NCI-H1417 treated with DMSO at 0.1 percent for 48 hours (cell line): Measurements from ENCODE around the gene SPATA45.
"Not testable (repeated sequence)": the region's sequence is repeated elsewhere in the genome, so short reads cannot be mapped to it uniquely, and the experiment has no call there.

Source experiments
- DNase-seq: peaks from one replicate; lab custom pipeline; 2025; lab: John Stamatoyannopoulos, UW

Gene SPATA45

DNA sequence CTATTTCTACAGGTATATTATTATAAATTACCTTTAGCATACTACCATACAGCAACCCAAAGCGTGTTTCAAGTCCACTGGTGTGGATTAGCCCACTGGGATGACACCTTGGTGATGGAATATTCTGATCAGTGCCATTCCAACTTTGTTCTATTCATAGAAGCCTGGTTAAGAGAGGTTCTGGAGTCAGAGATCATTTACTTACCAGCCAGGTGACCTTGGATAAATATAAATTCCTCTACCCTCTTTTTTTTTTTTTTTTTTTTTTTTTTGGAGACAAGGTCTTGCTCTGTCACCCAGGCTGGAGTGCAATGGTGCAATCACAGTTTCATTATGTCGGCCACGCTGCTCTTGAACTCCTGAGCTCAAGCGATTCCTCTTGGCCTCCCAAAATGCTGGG lies at the start of gene SPATA45:
SPATA45 (minus strand) TSS at position 101 of the 400 bp plus-strand sequence. CDS start 11,500 bp downstream, outside the sequence.
- no peak for DNase-seq

DNA sequence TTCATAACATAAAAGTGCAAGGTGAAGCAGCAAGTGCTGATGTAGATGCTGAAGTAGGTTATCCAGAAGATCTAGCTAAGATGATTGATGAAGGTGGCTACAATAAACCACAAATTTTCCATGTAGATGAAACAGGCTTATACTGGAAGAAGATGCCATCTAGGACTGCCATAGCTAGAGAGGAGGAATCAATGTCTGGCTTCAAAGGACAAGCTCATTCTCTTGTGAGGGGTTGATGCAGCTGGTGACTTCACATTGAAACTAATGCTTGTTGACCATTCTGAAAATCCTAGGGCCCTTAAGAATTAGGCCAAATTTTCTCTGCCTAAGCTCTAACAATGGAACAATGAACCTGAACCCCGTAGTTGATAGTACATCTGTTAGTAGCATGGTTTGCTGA lies 44.7 kb upstream of the SPATA45 start:
- no peak for DNase-seq

DNA sequence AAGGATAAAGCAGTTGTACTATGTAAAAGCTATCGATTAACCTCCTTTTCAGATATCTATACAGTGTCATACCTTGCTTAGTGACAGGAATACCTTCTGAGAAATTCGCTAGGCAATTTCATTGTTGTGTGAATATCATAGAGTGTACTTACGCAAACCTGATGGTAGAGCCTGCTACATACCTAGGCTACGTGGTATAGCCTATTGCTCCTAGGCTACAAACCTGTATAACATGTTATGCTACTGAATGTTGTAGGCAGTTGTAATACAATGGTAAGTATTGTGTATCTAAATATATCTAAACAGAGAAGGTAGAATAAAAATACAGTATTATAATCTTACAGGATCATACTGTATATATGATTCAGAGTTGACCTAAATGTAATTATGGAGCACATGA lies 37.1 kb upstream of the SPATA45 start:
- no peak for DNase-seq

DNA sequence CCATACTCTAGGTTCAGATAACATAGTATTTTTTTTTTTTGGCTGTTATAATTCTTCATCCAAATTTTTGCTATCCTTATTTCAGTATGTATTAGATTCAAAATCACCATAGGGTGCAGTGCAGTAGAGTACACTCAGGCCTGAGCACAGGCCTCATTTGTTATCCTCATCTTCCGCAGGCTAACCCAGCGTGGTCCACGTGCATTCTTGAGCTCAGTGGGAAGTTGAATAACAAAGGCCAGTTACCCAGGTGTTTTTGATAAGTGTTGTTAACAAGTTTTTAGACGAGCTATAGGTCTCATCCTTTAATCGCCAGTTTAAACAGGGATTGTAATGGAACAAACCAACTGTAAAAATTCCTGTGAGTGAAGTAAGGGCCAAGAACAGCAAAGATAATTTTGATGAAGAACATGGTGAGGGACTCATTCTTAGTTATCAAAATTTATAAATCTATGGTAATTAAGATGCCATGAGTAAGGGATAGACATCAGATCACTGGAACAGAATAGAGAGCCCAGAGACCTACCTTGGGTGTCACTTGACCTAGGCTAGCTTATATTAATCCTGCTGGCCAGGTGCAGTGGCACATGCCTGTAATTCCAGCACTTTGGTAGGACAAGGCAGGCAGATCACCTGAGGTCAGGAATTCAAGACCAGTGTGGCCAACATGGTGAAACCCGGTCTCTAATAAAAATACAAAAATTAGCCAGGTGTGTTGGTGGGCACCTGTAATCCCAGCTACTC lies 32.7 kb upstream of the SPATA45 start:
- DNase-seq, result no peak

DNA sequence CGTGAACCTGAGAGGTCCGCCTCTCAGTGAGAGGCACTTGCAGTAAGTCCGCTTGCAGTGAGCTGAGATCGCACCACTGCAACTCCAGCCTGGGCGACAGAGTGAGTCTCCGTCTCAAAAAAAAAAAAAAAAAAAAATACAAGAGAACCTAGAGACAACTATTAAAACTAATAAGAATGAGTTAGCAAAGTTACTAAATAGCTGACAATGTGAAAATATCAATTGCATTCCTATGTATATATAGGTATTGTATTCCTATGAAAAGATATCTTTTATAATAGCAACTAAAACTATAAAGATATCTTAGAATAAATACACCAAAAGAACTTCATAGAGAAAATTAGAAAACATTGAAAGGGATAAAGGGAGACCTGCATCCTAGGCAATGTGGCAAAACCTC lies 31.0 kb upstream of the SPATA45 start:
- no peak for DNase-seq

DNA sequence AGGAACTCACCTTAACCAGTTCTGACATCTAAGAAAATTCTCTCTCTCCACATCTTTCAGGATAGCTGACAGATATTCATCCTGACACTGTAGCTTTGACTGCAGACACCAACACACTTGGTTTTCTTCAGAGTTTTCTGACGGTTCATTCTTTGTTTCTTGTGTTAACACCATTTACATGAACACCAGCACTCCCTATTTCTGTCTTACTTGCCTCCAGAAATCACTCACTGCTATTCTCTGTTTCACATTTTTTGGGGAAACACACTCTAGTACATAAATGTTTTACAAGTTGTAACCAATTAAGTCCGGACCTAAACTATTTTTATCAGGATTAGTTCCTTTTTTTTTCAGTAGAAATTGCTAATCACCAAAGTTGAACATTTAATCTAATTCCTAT lies 26.1 kb upstream of the SPATA45 start:
- DNase-seq, result no peak

DNA sequence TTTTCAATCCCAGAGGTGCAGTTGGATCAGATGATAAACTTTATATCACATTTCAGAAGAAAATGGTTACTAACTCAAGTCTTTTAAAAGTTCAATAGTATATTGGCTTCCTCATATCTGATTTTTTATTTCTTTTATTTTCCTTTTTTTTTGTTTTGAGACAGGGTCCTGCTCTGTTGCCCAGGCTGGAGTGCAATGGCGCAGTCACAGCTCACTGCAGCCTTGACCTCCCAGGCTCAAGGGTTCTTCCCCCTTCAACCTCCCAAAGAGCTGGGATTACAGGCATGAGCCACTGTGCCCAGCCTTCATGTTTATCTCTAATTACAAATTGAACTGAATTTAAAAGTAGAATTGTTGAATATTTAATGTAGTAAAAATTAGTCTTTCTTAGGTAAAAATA lies 24.5 kb upstream of the SPATA45 start:
- no peak for DNase-seq

DNA sequence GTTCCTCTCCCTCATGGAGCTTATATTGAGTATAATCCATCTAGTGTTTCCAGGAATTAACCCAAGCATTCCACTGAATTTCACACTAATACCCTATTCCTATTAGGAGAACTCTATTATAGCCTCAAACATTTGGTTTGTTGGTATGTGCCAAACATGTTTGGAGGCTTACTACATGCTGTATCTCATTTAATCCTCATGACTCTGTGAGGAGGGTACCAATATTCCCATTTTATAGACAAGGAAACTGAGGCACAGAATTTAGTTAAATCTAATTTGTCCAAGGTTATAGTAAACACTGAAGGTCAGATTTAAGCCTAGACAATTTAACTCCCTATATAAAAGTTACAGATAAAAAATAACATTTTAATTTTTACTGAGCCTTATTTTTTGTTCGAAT lies 19.7 kb upstream of the SPATA45 start:
- no peak for DNase-seq

DNA sequence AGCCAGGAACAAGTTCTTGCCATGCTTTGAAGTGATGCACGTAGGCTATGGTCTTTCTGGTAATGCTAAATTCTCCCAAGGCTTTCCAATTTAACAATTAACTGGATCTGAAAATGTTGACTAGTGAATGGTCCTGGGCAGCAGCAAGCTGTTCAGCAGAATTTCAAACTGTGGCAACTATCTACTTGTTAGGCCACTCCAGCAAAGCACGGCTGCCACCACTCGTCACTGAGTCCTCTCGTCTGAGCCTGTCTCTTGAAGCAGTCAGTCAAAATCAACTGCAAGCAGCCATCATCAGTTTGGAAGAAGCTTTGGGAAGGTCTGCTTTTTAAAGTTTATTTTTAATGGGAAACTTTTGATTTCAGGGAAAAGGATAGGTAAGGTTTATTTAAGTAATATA lies 16.8 kb upstream of the SPATA45 start:
- DNase-seq, result no peak

DNA sequence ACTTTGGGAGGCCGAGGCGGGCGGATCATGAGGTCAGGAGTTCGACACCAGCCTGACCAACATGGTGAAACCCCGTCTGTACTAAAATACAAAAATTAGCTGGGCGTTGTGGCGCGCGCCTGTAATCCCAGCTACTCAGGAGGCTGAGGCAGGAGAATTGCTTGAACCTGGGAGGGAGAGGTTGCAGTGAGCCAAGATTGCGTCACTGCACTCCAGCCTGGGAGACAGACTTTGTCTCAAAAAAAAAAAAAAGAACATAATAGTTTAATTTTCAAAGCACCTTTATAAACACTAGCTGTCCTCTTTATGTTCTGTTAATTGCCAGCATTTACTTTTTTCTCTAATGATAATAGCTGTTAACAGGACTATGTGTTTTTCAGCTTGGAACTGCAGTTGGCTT lies 15.9 kb upstream of the SPATA45 start:
- not testable (repeated sequence) for DNase-seq

DNA sequence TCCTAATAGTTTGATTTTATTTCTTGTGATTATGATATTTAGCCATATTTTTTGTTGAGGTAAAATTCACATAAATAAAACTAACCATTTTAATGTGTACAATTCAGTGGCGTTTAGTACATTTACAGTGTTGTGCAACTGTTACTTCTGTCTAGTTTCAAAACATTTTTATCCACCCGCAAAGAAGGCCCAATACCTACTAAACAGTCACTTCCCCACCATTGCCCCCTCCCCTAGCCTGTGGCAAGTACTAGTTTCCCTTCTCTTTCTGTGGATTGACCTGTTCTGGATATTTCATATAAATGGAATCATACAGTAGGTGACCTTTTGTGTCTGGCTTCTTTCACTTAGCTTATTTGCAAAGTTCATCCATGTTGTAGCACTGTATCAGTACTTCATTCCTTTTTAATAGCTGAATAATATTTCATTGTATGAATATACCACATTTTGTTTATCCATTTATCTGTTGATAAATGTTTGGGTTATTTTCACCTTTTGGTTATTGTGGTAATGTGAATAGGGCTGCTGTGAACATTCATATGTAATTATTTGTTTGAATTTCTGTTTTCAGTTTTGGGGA lies 14.8 kb upstream of the SPATA45 start:
- no peak for DNase-seq

DNA sequence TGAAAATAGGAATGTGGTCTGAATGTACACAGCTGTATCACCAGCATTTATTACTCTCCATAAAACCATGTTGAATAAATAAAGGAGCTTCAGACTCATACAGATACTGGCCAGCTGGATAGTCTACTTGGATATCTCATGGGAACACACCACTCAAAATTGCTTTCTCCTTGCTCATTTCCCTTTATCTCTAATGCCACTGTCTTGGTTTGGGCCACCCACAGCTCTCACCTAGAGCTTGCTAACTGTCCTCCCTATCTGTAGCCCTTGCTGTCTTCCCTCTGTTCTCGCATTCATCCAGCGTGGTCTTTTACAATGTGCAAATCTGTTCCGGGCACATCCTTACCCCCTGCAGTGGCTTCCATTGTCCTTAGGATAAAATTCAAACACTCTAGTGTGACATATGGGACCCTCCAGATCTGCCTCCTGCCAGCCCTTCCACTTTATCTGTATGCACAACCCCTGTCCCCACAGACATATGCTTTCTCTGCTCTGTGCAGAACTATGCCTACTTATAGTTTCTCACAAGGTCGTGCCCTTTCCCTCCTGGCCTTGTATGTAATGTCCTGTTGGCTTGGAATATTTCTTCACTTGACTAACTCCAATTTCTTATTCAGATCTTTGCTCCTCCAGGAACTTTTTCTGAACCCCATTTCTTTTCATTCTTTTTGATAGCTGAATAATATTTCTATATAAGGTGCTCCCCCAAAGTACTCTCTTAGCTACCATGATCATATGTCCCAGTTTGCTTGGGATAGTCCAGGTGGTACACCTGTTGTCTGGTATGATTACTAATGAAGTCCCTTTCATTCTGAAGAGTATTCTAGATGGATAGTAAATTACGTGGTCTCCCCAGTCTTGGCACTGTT lies 13.5 kb upstream of the SPATA45 start:
- no peak for DNase-seq

DNA sequence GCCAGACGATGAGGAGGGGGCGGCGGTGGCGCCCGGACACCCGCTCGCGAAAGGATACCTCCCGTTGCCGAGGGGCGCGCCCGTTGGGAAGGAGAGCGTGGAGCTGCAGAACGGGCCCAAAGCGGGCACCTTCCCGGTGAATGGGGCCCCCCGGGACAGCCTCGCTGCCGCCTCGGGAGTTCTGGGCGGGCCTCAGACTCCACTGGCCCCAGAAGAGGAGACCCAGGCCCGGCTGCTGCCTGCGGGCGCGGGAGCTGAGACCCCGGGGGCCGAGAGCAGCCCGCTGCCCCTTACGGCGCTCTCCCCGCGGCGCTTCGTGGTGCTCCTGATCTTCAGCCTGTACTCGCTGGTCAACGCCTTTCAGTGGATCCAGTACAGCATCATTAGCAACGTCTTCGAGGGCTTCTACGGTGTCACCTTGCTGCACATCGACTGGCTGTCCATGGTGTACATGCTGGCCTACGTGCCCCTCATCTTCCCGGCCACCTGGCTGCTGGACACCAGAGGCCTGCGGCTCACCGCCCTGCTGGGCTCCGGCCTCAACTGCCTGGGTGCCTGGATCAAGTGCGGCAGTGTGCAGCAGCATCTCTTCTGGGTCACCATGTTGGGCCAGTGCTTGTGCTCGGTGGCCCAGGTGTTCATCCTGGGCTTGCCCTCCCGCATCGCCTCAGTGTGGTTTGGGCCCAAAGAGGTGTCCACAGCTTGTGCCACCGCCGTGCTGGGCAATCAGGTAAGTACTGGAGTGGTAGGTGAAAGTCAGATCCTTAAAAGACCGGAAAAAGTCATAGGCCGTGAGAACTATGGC lies 11.2 kb upstream of the SPATA45 start:
- DNase-seq, result peak; percentile 31

DNA sequence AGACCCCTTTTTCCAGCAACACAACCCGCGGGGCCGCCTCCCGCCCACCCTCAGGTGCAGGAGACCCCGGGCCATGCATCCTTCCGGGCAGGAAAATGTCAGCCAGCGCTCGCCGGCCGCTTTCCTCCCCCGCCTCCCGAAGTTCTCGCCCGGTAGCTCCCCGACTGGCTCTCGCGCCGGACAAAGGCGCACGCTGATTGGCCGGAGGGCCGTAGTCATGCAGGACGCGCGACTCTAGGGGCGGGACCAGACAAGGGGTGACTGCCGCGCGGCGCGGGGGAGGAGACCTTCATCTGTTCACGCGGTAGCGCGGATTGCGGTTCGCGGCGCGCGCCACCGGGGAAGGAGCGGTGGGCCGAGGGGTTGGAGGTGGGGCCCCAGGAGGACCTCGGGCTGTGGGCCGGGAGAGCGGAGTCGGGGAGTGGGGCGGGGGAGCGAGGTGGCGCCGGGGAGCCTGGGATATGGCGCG lies 10.6 kb upstream of the SPATA45 start, which contains the start of gene FLVCR1:
FLVCR1 (plus strand) TSS at position 284 of the 469 bp plus-strand sequence; CDS start at position 462, 178 bp downstream.
- DNase-seq, result peak; percentile 71

DNA sequence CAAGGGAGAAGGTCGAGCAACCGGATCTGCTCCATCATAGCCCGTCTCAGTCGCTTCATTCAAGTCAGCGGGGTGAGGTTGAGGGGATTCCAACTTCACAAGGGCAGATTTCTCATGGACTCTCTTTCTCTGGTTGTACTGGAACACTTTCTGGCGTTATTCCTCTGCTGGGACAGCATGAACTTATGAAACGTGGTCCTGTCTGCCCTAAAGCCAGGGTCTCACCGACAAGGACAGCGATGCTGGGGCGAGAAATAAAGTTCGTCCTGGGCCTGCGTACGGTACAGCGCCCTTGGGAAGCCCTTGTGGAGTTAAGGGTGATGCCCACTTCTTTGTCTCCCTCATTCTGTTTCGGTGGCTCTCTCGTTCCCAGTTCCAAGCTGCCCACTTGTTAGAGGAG lies 9.3 kb upstream of the SPATA45 start:
- no peak for DNase-seq

DNA sequence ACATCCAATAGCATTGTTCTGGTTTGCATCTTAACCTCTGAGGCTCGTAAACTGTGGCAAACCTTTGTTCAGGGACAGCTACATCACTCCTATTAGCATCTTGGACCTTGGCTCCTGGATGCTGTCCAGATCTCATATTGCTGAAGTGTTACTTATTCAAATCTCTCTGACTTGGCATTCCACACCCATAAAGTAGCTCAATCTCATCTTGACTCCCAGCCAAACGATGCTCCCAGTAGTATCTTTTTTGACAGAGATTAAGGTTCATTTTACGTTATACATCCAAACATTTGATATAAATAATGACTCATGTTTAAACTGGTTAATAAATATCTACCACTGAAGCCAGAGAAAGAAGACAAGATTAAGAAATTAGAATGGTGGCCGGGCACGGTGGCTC lies 6.2 kb upstream of the SPATA45 start:
- no peak for DNase-seq

DNA sequence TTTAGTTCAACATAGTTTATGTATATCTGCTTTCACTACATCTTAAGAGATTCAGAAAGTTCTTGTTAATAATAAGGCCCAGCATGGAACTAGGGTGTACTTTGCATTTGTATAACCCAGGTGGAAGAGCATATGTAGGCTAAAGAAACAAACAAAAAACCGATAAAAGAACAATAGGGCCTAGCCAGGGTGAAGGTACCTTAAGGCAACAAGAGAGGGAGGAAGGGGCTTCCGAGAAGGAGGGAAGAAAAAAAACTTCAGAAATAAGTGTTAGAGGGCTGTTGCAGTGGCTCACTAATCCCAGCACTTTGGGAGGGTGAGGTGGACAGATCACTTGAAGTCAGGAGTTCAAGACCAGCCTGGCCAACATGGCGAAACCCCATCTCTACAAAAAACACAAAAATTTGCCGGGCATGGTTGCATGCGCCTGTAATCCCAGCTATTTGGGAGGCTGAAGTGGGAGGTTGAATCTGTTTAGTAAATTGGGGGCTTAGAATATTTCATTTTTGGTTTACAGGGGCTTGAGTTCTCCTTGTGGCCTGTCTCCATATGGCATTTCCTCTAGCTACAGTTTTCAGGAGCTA lies 4.7 kb upstream of the SPATA45 start:
- DNase-seq, result no peak

DNA sequence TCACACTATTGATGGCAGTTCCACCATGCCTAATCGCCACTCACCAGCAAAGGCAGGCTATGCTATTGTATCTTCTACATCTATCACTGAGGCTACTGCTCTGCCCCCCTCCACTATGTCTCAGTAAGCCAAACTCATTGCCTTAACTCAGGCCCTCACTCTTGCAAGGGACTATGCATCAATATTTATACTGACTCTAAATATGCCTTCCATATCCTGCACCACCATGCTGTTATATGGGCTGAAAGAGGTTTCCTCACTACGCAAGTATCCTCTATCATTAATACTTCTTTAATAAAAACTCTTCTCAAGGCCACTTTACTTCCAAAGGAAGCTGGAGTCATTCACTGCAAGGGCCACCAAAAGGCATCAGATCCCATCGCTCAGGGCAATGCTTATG lies 2.9 kb downstream of the SPATA45 start:
- DNase-seq, result not testable (repeated sequence)

DNA sequence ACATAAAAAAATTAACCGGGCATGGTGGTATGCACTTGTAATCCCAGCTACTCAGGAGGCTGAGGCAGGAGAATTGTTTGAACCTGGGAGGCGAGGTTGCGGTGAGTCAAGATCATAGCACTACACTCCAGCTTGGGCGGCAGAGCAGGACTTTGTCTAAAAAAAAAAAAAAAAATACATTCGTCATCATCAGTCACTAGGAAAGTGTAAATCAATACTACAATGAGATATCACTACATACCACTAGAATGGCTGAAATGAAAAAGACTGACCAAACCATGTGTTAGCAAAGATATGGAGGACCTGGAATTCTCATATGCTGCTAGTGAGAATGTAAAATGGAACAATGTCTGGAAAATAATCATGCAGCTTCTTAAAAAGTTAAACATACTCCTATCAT lies 9.3 kb downstream of the SPATA45 start:
- no peak for DNase-seq

DNA sequence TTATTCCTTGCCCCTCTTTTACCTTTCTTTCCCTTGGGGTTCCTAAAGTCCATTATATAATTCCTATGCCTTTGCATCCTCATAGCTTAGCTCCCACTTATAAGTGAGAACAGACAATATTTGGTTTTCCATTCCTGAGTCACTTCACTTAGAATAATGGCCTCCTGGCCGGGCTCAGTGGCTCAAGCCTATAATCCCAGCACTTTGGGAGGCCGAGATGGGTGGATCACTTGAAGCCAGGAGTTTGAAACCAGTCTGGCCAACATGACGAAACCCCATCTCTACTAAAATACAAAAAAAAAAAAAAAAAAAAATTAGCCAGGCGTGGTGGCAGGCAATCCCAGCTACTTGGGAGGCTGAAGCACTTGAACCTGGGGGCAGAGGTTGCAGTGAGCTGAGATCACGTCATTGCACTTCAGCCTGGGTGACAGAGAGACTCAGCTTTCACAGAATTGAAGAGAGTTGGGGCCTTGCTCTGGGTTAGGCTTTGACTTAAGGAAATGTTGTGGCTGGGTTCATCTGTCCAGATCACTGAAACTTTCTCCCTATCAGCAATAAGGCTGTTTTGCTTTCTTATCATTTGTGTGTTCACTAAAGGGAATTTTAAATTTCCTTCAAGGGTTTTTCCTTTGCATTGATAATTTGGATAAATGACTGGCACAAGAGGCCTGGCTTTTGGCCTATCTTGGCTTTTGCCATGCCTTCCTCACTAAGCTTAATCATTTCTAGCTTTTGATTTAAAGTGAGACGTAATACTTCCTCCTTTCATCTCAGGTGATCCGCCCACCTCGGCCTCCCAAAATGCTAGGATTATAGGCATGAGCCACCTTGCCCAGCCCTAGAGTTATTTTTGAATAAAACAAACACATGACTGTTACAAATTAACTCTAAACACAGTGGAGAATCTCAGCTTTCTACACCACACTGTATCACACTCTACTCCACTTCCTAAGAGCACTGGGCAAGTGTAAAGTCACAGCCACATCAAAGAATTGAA lies 13.9 kb downstream of the SPATA45 start:
- DNase-seq, result not testable (repeated sequence)
